T1000 (cell line): ENCODE measurements around the gene PTPN1.
A peak's percentile ranks its signal among the peaks of the same experiment; 100 is the strongest.
"Not testable (repeated sequence)": the region's sequence is repeated elsewhere in the genome, so short reads cannot be mapped to it uniquely, and the experiment has no call there.

ENCODE experiments used
- DNase-seq: peaks from one replicate; lab custom pipeline; 2025; ENCODE audit warnings: mixed read lengths; lab: John Stamatoyannopoulos, UW

The PTPN1 gene

DNA sequence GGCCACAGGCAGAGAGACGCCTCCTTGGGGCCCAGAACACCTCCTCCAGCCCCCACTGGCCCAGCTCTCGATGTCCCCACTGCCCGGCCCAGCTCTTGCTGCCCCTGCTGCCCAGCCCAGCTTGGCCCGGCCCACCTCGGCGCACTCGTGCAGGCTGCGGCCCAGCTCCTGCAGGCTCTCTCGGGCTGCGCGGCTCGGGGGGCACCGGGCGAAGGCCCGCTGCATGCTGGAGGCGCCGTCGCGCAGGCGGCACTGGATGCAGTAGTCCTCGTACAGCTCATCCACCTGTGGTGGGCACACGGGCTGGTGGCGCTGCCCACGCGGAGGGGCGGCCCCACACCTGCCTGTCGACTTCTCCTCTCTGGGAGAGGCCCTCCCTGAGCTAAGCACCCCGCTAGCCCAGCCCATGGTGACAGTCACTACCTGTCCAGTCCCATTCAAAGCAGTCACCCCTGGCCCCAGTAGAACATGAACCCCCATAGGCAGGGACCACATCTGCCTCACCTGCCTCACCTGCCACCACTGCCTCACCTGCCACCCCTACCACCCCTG lies 99.3 kb downstream of the PTPN1 start:
- DNase-seq = no peak

DNA sequence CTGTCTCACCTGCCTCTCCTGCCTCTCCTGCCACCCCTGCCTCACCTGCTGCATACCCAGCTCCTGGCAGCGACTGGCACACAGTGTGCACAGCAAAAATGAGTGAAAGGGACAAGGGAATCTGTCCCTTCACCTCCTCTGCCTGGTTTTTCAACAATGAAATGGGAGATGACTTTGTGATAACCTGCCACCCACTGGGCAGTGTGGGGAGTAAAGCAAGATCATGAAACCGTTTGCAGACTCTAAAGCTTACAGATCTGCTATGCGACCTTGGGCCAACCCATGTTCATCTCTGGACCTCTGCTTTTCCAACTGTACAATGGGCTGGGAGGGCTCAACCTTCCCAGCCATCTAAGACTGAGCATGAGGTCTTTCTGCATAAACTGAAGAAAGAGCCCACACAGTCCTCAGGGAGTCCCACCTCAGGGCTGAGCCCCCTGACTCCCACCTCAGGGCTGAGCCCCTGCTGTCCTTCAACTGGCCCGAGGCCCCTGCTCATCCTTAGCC lies 100.1 kb downstream of the PTPN1 start:
- DNase-seq = no peak

DNA sequence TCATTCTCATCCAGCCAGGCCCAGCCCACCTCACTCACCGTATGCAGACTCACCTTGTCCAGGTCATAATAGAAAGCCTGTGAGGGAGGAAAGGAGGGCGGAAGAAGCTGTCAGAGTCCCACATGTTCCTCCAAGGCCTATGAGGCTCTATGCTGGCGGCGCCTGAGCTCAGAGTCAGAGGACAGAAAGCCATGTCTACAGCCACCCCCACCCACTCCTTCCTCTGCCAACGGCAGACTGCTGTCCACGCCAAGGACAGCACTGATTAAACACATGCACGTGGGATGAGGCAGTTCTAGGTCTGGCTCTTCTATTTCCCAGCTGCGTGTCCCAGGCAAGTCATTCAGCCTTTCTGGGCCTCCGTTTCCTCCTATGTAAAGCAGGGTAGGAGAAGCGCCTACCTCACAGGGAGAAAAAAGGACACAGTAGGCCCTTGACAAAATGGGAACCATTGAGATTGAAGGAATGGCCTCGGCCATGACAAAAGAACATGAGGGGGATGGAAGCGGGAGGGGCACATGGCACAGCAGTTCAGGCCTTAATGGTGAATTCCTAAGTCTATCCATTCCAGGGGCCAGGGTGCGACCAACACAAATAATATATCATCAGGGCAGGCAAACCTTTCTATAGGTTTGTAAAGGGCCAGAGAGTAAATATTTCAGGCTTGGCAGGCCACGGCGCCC lies 101.1 kb downstream of the PTPN1 start:
- no peak for DNase-seq

DNA sequence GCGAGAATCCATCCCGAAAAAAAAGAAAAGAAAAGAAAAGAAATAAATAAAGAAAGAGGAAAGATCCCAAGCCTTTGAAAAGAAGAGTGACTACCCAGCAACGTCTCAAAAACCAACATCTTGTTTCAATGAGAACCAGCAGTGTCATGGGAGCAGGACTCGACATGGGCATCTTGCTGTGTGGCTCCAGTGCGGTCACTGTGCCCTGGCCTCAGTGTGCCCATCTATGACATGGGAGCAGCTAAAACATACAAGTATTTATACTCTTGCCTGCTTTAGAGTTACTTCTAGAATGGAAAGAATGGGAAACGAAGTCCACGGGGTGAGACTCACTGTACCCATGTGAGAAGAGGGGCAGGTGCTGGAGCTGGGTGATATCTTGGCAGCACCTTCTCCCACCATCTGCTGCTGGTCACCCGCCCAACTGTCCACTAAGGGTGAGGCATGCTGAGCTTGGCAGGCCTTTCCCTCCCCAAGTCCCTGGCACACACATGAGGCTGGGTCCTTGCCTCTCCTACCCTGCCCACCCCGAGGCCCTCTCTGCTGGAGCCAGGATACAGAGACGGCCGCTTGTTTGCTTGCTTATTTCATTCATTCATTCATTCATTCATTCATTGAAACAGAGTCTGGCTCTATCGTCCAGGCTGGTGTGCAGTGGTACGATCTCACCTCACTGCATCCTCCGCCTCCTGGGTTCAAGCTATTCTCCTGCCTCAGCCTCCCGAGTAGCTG lies 103.4 kb downstream of the PTPN1 start:
- no peak for DNase-seq

DNA sequence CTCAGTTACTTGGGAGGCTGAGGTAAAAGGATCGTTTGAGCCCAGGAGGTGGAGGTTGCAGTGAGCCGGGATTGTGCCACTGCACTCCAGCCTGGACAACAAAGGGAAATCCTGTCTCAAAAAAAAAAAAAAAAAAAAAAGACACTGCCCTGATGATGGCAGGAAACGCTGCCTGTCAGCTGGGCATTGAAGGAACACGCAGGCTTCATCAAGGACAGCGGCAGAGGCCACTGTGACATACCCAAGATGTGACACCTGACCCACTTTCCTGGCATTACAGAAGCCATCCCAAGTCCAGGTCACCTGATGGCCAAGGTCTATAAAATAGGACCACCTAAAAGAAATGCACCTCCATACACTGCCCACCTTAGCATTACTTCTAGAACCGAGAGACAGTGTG lies 105.2 kb downstream of the PTPN1 start:
- no peak for DNase-seq

DNA sequence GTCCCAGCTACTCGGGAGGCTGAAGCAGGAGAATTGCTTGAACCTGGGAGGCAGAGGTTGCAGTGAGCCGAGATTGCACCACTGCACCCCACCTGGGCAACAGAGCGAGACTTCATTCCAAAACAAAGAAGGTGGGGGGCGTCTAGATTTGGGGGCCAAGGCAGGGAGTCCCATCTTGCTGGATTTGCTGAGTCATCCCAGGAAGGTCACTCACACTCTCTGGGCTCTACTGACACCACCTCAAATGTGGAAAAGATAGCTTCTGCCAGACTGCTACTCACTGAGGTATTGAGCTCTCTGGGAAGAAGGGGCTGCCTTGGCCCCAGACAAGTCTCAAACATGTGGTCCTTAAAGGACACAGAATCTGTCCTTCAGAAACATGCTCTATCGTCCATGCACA lies 106.8 kb downstream of the PTPN1 start:
- no peak for DNase-seq

DNA sequence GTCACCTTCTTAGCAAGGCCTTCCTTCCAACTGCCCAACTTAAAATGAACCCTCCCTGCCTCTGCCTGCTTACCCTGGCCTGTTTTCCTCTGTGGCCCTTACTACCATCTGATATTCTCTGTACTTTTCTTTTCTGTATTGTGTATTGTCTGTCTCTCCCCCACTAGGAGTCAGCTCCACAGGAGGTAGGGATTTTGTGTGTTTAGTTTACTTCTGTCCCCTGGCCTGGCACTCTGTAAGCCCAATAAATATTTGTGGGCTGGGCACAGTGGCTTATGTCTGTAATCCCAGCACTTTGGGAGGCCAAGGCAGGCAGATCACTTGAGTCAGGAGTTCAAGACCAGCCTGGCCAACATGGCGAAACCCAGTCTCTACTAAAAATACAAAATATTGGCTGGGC lies 108.4 kb downstream of the PTPN1 start:
- no peak for DNase-seq

DNA sequence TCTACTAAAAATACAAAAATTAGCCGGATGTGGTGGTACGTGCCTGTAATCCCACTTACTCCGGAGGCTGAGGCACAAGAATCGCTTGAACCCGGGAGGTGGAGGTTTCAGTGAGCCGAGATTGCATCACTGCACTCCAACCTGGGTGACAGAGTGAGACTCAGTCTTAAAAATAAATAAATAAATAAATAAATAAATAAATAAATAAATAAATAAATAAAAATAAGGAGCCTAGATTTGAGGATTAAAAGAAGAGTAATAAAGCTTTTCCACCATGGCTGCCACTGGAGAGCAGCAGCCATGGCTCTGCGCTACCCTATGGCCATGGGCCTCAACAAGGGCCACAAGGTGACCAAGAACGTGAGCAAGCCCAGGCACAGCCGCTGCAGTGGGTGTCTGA lies 110.3 kb downstream of the PTPN1 start:
- not testable (repeated sequence) for DNase-seq

DNA sequence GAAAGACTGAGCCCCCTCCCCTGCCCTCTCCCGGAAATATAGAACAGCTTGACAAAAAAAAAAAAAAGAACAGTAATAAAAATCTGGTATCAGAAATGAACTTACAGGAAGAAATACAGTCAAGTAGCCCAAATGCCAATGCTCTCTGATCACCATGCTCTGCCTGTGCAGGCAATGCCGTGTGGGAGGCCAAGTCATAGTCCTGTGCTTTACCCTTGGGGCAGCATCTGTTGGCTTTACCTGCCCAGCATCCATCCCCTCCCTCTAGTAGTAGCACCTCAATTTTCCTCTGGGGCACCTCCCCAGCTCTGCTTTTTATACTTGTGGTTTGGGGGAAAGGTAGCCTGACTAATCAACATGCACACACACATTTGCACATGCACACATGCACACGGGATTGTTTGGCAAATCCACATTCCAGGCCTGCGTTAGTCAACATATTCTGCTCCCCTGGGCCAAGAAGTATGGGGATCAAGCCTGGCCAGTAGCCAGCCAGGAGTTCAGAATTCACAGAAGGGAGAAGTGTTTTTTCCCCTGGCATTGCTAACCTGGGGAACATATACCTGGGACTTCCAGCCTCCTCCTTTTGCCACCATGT lies 111.0 kb downstream of the PTPN1 start:
- DNase-seq = no peak

DNA sequence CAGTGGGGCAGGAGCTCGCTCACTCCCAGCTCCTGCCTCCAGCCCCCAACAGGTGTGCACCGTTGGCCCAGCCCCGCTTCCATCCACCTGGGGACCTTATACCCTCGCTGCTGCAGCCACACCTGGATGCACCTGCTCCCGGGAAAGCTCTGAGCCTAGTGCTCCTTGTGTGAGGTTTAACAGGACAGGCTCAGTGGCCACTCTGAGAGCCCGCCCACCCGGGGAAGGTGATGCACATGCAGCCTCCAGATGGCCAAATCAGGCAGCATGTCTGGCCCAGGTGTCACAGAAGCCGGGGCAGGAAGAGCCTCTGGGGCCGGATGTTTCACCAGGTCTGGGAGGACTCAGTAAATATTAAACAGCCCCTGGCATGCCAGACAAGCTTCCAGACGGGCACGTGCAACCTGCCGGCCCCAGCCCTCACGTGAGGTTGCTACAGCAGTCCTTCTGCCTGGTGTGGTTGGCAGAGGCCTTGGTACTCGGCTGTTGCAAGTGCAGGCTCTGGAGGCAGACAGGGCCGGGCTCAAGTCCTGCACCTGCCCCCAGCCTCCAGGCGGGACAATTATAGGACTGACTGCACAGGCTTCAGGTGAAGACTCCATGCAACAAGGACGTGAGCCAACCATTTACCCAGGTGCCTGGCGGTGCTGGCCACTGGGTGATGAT lies 114.3 kb downstream of the PTPN1 start:
- no peak for DNase-seq

DNA sequence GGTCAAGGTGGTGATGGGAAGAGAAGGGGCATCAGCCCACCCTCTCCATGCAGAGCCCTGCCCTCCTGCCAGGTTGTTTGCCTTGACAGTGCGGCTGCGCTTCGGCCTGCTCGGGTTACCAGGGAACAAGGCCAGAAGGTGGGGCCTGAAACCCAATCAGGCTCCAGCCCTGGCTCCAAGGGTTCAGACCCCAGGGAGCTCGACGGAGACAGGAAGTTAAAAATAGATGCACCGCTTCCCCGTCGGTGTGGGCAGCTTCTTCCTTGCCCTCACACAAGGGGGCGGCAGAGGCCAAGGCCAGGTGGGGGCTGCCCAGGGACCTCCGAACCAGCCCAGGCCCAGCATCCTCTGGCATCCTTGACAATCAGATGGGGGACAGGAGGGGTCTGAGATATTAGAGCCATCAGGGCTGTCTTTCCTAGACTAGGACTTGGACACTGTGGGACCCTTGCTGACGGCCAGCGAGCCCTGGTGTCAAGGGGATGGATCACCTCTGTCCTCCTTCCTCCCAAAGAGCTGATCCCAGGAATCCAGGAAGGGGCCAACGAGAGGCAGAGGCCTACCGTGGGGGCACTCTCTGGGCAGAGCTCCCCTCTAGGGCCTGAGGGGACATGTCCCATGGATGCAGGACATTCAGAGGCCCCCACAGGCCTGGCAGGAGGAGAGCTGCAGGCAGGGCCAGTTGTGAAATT lies 115.9 kb downstream of the PTPN1 start:
- DNase-seq = peak; percentile 87

DNA sequence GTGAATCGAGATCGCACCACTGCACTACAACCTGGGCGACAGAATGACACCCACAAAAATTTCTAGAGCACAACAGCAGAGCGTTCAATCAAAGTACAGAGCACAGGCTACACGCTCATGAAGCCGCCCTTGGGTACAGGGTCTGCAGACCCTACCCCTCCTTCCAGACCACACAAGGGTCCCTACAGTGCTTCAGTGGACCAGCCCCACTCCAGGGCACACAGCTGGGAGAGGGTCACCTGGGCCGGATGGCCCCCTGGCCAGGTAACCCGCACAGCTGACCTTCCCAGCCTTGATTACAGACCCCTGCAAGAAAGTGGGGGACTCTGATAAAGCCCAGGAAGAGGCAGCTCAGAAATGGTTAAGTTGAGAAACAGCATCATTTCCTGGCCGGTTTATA lies 117.6 kb downstream of the PTPN1 start:
- DNase-seq = no peak

DNA sequence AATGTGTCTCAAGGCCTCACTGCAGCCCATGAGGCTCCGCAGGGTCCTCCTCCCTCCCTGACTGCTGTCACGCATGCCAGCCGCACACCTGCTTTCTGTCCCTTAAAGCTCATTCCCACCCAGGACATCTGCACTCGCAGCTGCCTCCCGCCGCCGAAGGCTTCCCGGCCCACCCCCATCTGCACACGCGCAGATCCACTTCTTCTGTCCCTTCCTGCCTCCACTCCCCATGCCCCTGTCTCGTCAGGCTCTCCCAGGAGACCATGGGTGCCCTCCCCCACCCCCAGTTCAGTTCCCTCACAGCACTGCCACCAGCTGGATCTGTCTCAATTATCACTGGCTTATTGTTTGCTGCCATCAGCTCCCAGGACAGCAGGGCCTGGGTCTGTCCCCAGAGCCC lies 118.1 kb downstream of the PTPN1 start:
- no peak for DNase-seq

DNA sequence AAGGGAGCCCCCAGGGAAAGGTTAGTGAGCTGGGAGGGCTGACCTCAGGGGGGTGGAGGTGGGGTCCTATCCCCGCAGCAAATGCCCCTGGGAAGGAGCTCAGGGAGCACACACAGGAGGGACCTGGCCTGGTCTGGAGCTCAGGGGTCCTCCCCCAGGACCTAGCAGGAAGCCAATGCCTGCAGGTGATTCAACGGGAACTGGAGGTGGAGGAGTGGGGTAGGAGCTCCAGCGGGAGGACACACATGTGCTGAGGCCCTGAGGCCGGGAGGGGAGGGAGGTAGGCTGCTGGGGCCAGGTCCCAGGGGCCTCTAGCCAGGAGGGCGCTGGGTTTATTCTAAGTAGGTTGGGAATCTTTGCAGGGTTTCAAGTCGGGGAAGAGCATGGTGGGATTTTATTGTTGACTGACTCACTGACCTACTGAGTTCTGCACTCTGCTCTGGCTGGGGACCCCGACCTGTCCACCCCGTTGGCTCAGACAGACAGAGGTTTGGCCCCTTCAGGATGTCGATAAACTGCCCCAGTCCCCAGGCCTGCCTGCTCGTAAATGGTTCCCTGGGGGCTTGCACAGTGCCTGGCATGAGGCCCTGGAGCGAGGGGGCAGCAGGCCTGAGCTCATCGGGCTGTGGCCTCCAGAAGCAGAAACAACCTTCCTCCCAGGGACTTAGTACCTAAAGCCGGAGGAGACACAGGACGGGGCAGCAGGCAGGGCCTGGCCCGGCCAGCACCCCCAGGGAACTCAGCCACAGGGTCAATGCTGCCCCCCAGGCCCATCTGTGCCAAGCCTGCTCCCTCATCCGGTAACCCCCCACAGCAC lies 118.9 kb downstream of the PTPN1 start:
- no peak for DNase-seq

DNA sequence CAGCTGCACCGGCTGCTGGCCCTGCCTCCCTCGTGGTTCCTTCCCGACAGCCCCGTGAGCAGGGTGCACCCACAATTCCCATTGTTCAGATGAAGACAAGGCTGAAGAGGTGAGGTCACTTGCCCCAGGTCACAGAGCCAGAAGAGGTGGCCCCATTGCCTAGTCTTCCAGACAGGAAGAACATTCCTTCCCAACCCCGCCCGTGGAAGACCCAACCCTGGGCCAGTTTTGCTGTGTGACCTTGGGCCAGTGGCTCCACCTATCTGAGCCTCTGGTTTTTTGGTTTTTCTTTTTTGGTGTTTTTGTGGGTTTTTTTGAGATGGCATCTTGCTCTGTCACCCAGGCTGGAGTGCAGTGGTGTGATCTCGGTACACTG lies 119.5 kb downstream of the PTPN1 start:
- DNase-seq = no peak

DNA sequence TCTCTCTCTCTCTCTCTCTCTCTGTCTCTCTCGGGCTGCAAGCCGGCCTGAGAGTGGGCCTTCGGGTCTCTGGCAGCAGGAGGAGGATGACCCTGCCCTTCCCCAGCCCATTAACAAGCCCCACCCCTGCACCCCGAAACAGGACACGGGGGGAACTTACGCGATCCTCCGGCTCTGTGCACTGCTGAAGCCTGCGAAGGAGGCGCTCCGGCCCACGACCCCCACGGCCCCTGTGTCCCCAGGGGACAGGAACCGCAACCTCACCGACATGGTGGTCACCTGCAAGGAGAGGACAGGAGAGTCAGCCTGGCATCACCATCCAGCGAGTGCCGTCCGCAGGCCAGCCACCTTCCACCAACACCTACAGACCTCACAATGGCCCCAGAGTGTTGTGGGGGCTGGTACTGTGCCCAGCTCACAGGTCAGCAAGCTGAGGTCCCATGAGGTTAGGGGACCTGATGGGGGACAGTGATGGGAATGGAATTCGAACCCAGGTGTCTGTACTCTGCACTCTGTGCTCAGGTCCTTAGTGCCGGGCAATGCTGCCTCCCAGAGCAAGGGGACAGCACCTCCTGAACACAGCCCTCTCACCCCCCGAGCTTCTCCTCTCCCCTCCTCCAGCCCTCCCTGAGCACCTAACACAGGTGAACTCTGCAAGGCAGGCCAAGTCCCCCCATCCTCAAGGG lies 120.5 kb downstream of the PTPN1 start:
- DNase-seq = no peak

DNA sequence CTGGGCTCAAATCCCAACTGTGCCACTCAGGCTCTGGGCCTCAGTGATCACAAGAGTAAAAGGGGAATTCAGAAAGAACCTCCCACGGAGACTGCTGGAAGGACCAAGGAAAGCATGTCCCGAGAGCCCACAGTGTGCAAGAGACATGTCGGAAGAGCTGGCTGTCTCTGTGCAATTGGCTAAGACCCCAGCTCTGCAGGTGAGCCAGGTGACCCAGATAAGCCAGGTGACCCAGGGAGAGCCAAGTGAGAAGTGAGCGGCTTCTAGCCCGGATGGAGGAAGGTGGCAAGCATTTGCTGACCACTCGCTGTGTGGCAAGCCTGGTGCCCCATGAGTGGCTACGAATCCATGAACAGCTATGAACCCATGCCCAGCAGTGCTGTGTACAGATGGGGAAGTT lies 122.1 kb downstream of the PTPN1 start:
- no peak for DNase-seq

DNA sequence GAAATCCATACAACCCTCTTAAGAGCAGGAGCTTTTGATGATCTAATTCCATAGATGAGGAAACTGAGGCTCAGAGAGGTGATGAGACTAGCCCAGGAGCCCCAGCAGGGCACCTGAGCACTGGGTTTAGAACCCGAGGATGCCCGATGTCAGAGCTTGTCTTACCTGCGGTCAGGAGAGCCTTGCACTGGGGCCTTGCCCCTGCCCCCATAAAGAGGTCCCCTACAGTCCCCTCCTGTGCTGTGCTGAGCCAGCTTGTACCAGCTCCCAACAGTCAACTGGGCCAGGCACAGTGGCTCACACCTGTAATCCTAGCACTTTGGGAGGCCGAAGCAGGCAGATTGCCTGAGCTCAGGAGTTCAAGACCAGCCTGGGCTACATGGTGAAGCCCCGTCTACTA lies 122.5 kb downstream of the PTPN1 start:
- no peak for DNase-seq

DNA sequence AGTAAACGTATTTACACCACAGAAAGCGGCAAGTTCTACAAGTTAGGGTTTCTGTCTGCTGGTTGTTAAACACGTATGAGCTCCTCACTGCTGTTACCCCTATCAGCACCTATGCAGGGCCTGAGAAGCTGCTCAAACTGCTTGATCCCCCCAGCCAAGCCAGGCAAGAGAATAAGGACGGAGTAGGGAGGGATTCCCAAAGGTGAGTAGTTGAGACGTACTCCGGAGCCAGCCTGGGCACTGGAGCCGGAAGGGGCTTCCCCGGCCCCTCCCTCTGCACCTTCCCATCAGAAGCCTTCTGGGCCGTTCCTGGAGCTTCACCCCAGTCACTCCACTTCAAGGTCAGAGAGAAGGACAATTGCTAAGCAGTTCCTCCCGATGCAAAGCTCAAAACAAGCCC lies 123.2 kb downstream of the PTPN1 start:
- DNase-seq = no peak

DNA sequence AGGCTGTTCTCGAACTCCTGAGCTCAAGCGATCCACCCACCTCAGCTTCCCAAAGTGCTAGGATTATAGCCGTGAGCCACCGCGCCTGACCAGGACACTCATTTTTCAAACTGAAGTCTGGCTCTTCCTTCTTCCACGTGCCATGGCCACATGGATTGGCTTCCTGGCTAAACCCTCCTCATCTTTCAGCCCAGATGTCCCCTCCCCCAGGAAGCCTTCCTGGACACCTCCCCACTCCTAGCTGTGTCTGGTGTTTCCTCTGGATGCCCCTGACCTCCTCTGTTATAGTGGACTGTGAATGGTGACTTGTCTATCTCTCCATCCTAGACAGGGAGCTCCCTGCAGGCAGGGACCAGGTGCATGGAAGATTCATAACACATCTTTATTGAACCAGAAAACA lies 124.0 kb downstream of the PTPN1 start:
- DNase-seq = no peak
